ENCODE measurements around the gene CYP51A1. TPM values are rescaled to one million over a fixed set of nuclear protein-coding genes. Genes with fewer than 3 reads are reported as not detected.

CYP51A1 gene
- total RNA-seq, 1 donor from 2014 or later = 79.8 TPM

DNA sequence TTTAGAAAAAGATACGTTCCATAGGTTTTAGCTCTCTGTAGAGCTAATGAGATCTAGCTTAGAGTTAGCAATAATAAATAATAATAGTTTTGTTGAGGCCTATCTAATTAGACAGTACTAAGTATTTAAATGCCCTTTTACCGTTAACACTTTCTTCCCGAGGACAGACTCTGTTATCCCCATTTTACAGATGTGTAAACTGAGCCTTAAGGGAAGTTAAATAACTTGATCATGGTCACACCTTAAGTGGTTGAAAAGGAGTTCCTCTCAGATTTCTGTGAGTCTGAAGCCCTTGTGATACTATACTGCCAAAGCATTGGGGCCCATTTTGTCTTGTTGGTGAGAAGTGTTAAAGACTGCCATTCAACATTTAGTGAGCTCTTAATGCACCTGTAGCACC is 61.6 kb downstream of the CYP51A1 start:
- H3K27ac Mint-ChIP-seq = no peak overlapping the region
- DNase-seq (ENCODE audit: low spot score, unreplicated experiment) = no peak
- no peaks in the 10 kb centered on the region for H3K27me3 Mint-ChIP-seq
- H3K4me1 Mint-ChIP-seq (ENCODE audit: low read depth) = peaks cover 1% of the 10 kb centered on the region
- peaks cover 35% of the 10 kb centered on the region for H3K36me3 Mint-ChIP-seq (ENCODE audit: insufficient read depth)
- H3K4me3 Mint-ChIP-seq (ENCODE audit: low read depth) = no peak overlapping the region
- TF ChIP-seq, protein P1, sequence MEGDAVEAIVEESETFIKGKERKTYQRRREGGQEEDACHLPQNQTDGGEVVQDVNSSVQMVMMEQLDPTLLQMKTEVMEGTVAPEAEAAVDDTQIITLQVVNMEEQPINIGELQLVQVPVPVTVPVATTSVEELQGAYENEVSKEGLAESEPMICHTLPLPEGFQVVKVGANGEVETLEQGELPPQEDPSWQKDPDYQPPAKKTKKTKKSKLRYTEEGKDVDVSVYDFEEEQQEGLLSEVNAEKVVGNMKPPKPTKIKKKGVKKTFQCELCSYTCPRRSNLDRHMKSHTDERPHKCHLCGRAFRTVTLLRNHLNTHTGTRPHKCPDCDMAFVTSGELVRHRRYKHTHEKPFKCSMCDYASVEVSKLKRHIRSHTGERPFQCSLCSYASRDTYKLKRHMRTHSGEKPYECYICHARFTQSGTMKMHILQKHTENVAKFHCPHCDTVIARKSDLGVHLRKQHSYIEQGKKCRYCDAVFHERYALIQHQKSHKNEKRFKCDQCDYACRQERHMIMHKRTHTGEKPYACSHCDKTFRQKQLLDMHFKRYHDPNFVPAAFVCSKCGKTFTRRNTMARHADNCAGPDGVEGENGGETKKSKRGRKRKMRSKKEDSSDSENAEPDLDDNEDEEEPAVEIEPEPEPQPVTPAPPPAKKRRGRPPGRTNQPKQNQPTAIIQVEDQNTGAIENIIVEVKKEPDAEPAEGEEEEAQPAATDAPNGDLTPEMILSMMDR (IDR thresholded peaks at IDR 0.05; ENCODE audit: unreplicated experiment) = no peak
- H3K9me3 Mint-ChIP-seq (ENCODE audit: low read depth) = no peaks in the 10 kb centered on the region

DNA sequence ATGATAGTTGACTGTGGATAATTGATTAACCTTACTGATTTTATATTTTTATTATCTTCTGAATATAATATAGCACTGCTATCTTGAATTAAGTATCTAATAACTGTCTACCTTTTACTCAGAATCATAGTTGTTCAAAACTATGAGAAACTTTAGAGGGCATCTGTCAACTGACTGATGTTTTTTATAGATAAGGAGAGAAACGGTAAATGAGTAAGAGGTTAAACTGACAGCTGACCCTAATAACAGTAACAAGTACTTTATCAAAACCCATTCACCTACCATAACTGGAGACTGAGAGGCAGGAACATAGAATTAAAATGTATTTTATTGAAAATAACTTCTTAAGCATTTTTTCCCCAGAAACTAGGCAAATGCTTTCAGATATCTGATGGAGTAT is 62.2 kb downstream of the CYP51A1 start:
- no peak for DNase-seq (ENCODE audit: low spot score, unreplicated experiment)
- no peaks in the 10 kb centered on the region for H3K27me3 Mint-ChIP-seq
- TF ChIP-seq, protein P1 (IDR thresholded peaks at IDR 0.05; ENCODE audit: unreplicated experiment) = no peak
- peaks cover 1% of the 10 kb centered on the region for H3K4me1 Mint-ChIP-seq (ENCODE audit: low read depth)
- H3K36me3 Mint-ChIP-seq (ENCODE audit: insufficient read depth) = peaks cover 36% of the 10 kb centered on the region
- no peaks in the 10 kb centered on the region for H3K9me3 Mint-ChIP-seq (ENCODE audit: low read depth)
- no peak overlapping the region for H3K27ac Mint-ChIP-seq
- H3K4me3 Mint-ChIP-seq (ENCODE audit: low read depth) = no peak overlapping the region

DNA sequence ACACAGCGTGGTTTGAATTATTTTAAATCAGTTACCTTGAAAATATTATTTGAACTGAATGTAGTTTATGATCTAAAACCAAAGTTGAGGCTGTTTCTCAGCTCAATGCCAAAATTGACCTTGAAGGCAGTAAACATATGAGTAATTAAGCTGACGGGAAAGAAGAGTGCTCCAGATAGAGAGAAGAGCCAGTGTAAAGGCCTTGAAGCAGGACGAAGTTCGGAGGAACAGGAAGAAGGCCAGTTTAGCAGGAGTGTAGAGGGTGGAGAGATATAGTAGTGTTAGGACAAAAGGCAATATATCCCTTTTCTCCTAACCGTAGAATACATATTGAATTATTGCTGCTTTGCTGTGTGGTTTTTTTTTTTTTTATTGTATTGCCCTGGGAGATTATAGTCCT is 63.2 kb downstream of the CYP51A1 start:
- Mint-ChIP-seq H3K27me3 (no peaks in the 10 kb centered on the region), H3K27ac (peak overlapping the region; percentile 39), H3K4me1 (ENCODE audit: low read depth) (no peaks in the 10 kb centered on the region)

DNA sequence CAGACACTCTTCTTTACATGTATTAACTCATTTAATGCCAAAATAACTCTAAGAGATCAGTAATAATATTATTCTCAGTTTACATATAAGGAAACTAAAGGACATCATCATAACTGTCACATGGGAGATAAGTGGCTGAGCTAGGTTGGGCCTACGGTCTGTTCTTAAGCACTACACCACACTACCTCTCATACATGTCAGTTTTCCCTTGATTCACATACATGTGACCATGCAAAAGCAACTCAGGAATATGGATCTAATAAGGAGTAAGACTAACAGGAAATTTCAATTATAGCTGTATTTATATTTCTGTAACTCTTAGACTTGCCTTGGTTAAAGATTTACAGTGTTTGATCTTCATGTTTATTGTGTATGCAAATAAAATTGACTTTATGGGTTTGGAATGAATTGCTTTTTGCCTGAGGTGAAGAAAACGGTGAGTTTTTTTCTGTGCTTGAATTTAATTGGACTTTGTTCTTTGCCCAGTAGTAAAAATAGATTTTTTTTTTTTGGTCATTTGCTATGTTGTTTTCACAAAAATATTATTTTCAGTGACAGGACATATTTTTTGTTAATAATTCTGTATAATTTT is 69.7 kb downstream of the CYP51A1 start:
- TF ChIP-seq, protein P1 (IDR thresholded peaks at IDR 0.05; ENCODE audit: unreplicated experiment) = no peak
- H3K4me3 Mint-ChIP-seq (ENCODE audit: low read depth) = no peak overlapping the region
- H3K4me1 Mint-ChIP-seq (ENCODE audit: low read depth) = peaks cover 11% of the 10 kb centered on the region
- H3K9me3 Mint-ChIP-seq (ENCODE audit: low read depth) = no peaks in the 10 kb centered on the region
- DNase-seq (ENCODE audit: low spot score, unreplicated experiment) = no peak
- peak overlapping the region; percentile 59 for H3K27ac Mint-ChIP-seq
- H3K27me3 Mint-ChIP-seq = no peaks in the 10 kb centered on the region
- H3K36me3 Mint-ChIP-seq (ENCODE audit: insufficient read depth) = peaks cover 25% of the 10 kb centered on the region

More for the DNA sequence above, 63.2 kb downstream of the CYP51A1 start:
- TF ChIP-seq, protein P1 (IDR thresholded peaks at IDR 0.05; ENCODE audit: unreplicated experiment) = no peak
- no peak overlapping the region for H3K4me3 Mint-ChIP-seq (ENCODE audit: low read depth)
- H3K9me3 Mint-ChIP-seq (ENCODE audit: low read depth) = no peaks in the 10 kb centered on the region
- DNase-seq (ENCODE audit: low spot score, unreplicated experiment) = no peak
- H3K36me3 Mint-ChIP-seq (ENCODE audit: insufficient read depth) = peaks cover 40% of the 10 kb centered on the region

Other genes with a start within 250 kb of the CYP51A1 start
- 101 and 105 TPM in 2 replicates for gene AKAP9, start 193.6 kb downstream of the CYP51A1 start, total RNA-seq
- 0.31 and 0.34 TPM in 2 replicates for gene LRRD1, start 44.7 kb upstream of the CYP51A1 start, total RNA-seq
- 49.0 and 51.6 TPM in 2 replicates for gene KRIT1, start 111.4 kb upstream of the CYP51A1 start, total RNA-seq
- gene ANKIB1, start 111.5 kb upstream of the CYP51A1 start, total RNA-seq = 58.1 and 66.1 TPM in 2 replicates